GM19452 (cell line): ENCODE data around the gene PRKCD.

Experiments
- ATAC-seq: cut with Tn5 transposase; IDR thresholded peaks from one replicate; pipeline ENCODE4 v1.9.1; 2021; ENCODE audit not compliant: unreplicated experiment

PRKCD gene

GRCh38 chr3:53230789-53231188 lies 69.8 kb downstream of the PRKCD start:
- no peak for ATAC-seq

DNA sequence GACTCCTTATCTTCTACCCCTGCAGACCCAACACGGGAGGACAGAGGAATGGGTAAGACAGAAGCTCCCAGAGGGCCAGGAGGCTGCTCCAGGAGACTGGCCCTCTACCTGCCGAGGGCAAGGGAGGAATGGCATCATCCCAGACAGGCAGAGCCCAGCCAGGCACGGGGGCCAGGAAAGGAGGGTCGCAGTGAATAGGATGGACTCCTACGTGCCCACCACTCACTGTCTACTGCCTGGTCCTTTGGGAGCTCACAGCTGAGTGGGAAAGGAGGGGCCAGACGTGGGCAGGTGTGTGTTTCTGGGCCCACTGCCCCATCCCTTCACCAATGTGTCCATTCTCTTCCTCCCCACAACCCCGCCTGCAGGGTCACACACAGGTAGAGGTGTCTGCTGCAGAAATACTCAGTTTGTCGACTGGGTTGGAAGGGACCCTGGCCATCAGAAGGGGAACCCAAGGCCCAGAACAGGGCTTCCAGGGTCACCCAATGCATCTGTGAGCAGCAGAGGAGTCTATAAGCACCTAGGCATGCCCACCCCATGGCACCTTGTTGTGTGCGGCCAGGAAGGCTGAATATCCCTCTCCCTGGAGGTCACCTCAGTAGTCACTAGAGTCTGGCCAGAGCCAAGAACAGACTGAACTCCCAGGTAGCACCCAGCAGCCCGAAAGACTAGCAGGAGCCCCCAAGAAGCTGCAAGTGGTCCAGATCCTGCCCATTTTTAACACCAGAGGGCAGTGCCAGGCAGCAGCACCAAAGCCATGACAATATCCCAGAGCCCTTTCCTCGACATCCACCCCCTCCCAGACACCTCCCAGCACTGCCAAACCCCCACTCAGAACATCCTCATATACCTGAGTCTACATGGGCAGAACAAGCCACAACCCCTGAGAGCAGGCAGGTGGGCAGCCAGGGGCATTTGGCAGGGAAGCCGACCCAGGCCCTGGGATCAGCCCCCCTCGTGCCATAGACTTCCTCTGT lies 70.8 kb downstream of the PRKCD start:
- ATAC-seq, result no peak

GRCh38 chr3:53232641-53233377 lies 71.8 kb downstream of the PRKCD start:
- no peak for ATAC-seq

DNA sequence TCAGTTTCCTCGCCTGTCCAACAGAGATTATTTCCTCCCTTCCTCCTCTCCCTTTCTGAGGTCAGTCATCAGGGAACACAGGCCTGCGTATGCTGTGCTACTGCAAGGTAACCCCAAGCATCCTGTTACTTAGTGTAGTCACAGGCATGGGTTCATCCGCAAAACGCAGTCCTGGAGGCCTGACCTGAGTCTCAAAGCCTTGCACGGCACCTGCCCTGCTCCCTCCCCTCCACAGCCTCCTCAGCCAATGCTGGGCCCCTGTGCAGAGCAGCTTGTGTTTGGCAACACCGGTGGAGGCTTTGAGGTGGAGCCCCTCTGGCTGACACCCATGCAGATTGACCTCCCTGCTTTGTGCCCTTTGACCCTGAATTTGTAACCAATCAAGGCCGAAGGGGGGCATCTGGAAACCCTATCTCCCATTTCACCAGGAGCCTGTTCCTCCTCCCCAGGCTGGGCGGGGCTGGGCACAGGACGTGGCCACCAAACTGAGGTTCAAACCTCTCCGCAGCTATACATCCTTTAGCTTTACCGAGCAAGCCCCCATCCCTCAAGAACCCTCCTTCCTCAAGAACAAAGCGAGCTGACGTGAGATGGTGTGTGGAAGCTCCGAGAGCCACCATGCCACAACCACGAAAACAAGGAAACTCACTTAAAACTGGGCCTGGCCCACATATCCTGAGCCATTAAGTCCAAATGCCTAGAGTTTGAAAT lies 73.3 kb downstream of the PRKCD start:
- ATAC-seq, result no peak

GRCh38 chr3:53234841-53235232 lies 73.8 kb downstream of the PRKCD start:
- ATAC-seq, result no peak

DNA sequence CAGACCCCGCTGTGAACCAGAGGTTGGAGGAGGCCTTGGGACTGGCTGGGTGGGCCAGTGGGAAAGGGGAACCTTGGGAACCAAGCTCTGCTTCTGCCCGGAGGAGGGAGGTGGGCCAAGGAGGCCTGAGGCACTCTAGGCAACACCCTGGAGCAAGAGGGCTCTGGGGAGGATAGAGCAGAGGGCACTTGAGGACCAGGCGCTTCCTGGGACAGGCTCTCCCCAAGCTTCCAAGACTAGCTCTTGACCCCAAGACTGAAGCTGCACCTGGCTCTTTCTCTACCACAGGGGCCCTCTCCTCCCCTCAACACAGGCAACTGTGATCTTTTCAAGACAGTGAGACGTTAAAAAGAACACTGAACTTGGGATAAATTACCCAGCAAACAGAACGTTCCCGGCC lies 74.5 kb downstream of the PRKCD start:
- no peak for ATAC-seq

- no peak for ATAC-seq
Observed at GRCh38 chr3:53236112-53236841, 75.3 kb downstream of the PRKCD start.

DNA sequence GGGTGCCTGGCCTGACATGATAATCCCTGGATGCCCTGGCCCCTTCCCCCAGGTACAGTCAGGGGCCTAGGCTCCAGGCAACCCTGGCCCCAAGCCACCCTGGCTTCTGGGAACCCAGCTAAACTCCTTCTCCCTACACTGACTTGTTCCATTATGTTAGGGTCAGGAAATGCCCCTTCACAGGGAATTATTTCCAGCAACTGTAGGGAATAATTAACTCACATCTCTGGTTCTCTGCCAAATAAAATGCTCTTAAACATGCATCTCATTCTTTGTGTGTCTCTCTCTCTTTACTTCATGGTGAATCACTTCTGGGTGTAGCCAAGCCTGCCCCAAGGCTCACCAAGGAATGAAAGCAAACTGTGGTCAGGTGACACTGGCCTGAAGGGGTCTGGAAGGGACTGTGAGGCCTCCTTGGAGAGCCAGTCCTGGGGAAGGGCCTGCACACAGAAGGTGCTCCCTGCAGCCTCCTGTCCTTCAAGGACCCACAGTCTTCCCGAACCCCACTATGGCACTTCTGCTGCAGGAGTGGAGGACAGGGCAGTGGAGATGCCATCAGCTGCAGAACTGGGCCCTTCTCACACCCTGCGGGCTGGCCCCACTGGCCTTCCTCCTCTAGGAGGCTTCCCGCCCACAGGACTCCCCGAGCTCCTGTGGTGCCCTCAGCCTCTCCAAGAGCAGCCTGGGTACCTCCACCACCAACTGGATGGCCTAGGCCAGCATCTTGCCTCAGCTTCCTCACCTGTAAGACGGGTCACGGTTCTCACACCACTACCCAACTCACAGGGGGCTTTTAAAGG lies 77.2 kb downstream of the PRKCD start:
- no peak for ATAC-seq

DNA sequence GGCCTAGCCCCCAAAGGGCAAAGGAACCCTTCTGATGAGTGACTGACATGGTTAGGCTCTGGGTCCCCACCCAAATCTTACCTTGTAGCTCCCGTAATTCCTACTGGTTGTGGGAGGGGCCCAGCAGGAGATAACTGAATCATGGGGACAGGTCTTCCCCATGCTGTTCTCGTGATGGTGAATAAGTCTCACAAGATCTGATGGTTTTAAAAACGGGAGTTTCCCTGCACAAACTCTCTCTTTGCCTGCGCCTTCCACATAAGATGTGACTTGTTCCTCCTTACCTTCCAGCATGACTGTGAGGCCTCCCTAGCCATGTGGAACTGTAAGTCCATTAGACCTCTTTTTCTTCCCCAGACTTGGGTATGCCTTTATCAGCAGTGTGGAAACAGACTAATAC lies 77.9 kb downstream of the PRKCD start:
- ATAC-seq, result no peak

GRCh38 chr3:53239800-53240199 lies 78.8 kb downstream of the PRKCD start:
- no peak for ATAC-seq

GRCh38 chr3:53240989-53241972 lies 80.3 kb downstream of the PRKCD start:
- ATAC-seq, result no peak

GRCh38 chr3:53242155-53242554 lies 81.1 kb downstream of the PRKCD start:
- ATAC-seq, result no peak
